Measurements from ENCODE around the gene CERKL.

CERKL gene

GRCh38 chr2:181627545-181627944 lies 29.4 kb downstream of the CERKL start:
- no peak overlapping the region for H3K4me3 ChIP-seq (ENCODE audit: low read depth, low read length, poor library complexity, severe bottlenecking)
- no peaks in the 10 kb centered on the region for H4K20me1 ChIP-seq (ENCODE audit: insufficient read depth, low read length)
- no peak overlapping the region for H3K4me2 ChIP-seq (ENCODE audit: low read length)
- no peak overlapping the region for H3K27ac ChIP-seq (ENCODE audit: low read depth, low read length, poor library complexity, severe bottlenecking)
- H3K36me3 ChIP-seq (ENCODE audit: insufficient read depth, low read length) = no peaks in the 10 kb centered on the region
- no peak overlapping the region for H2AFZ ChIP-seq (ENCODE audit: low read length)
- no peaks in the 10 kb centered on the region for H3F3A ChIP-seq (ENCODE audit: insufficient read depth, low read length)
- no peak for TF ChIP-seq EZH2 (IDR thresholded peaks at IDR 0.05; ENCODE audit: borderline replicate concordance, low read length)
- TF ChIP-seq CTCF (IDR thresholded peaks at IDR 0.05; ENCODE audit: low read length) = no peak
- no peaks in the 10 kb centered on the region for H3K9me3 ChIP-seq (ENCODE audit: low read length)
- H3K9ac ChIP-seq (ENCODE audit: low read length) = no peak overlapping the region
- no peaks in the 10 kb centered on the region for H3K27me3 ChIP-seq (ENCODE audit: insufficient read depth, low read length)
- no peaks in the 10 kb centered on the region for H3K9me2 ChIP-seq (ENCODE audit: low read depth, low read length)
- H3K79me2 ChIP-seq (ENCODE audit: insufficient read depth, low read length) = no peaks in the 10 kb centered on the region
- no peaks in the 10 kb centered on the region for H3K4me1 ChIP-seq (ENCODE audit: insufficient read depth, low read length, severe bottlenecking)

- H3F3A ChIP-seq (ENCODE audit: insufficient read depth, low read length) = no peaks in the 10 kb centered on the region
- H3K9ac ChIP-seq (ENCODE audit: low read length) = no peak overlapping the region
- no peaks in the 10 kb centered on the region for H3K27me3 ChIP-seq (ENCODE audit: insufficient read depth, low read length)
- H3K9me3 ChIP-seq (ENCODE audit: low read length) = no peaks in the 10 kb centered on the region
- TF ChIP-seq EZH2 (IDR thresholded peaks at IDR 0.05; ENCODE audit: borderline replicate concordance, low read length) (no peak), CTCF (IDR thresholded peaks at IDR 0.05; ENCODE audit: low read length) (no peak)
- H3K4me3 ChIP-seq (ENCODE audit: low read depth, low read length, poor library complexity, severe bottlenecking) = no peak overlapping the region
- no peaks in the 10 kb centered on the region for H3K79me2 ChIP-seq (ENCODE audit: insufficient read depth, low read length)
- H3K4me2 ChIP-seq (ENCODE audit: low read length) = no peak overlapping the region
- no peaks in the 10 kb centered on the region for H4K20me1 ChIP-seq (ENCODE audit: insufficient read depth, low read length)
- H3K27ac ChIP-seq (ENCODE audit: low read depth, low read length, poor library complexity, severe bottlenecking) = no peak overlapping the region
- H3K36me3 ChIP-seq (ENCODE audit: insufficient read depth, low read length) = no peaks in the 10 kb centered on the region
- no peaks in the 10 kb centered on the region for H3K4me1 ChIP-seq (ENCODE audit: insufficient read depth, low read length, severe bottlenecking)
- H2AFZ ChIP-seq (ENCODE audit: low read length) = no peak overlapping the region
- H3K9me2 ChIP-seq (ENCODE audit: low read depth, low read length) = no peaks in the 10 kb centered on the region
Observed at GRCh38 chr2:181626671-181627070, 30.2 kb downstream of the CERKL start.

- H3F3A ChIP-seq (ENCODE audit: insufficient read depth, low read length) = no peaks in the 10 kb centered on the region
- H2AFZ ChIP-seq (ENCODE audit: low read length) = no peak overlapping the region
- H3K27ac ChIP-seq (ENCODE audit: low read depth, low read length, poor library complexity, severe bottlenecking) = no peak overlapping the region
- no peak for TF ChIP-seq CTCF (IDR thresholded peaks at IDR 0.05; ENCODE audit: low read length)
- no peaks in the 10 kb centered on the region for H3K79me2 ChIP-seq (ENCODE audit: insufficient read depth, low read length)
- H3K9me3 ChIP-seq (ENCODE audit: low read length) = no peaks in the 10 kb centered on the region
- H3K9me2 ChIP-seq (ENCODE audit: low read depth, low read length) = no peaks in the 10 kb centered on the region
- H4K20me1 ChIP-seq (ENCODE audit: insufficient read depth, low read length) = no peaks in the 10 kb centered on the region
- no peak overlapping the region for H3K9ac ChIP-seq (ENCODE audit: low read length)
- no peak overlapping the region for H3K4me2 ChIP-seq (ENCODE audit: low read length)
- no peaks in the 10 kb centered on the region for H3K36me3 ChIP-seq (ENCODE audit: insufficient read depth, low read length)
- no peaks in the 10 kb centered on the region for H3K27me3 ChIP-seq (ENCODE audit: insufficient read depth, low read length)
- no peak overlapping the region for H3K4me3 ChIP-seq (ENCODE audit: low read depth, low read length, poor library complexity, severe bottlenecking)
- H3K4me1 ChIP-seq (ENCODE audit: insufficient read depth, low read length, severe bottlenecking) = no peaks in the 10 kb centered on the region
Observed at GRCh38 chr2:181623159-181623558, 33.7 kb downstream of the CERKL start.

Measured in OCI-LY1 (cell line).